AG04450 (cell line): ENCODE data around the gene LACRT. TPM values are rescaled to one million over a fixed set of nuclear protein-coding genes. Genes with fewer than 3 reads are reported as not detected.

Source experiments
- CTCF ChIA-PET: fragments of 300-600, 350-600 bp; formaldehyde crosslinking; extraction: SDS; loops from one replicate; lab custom pipeline; 2022; ENCODE audit warnings: antibody characterized with exemption, inconsistent platforms; lab: Charles Lee
- POLR2A ChIA-PET: fragments of 350-600 bp; formaldehyde crosslinking; extraction: SDS; loops from one replicate; lab custom pipeline; 2021; ENCODE audit warnings: antibody characterized with exemption, inconsistent platforms; lab: Yijun Ruan, JAX
- DNase-seq: peaks from one replicate; pipeline ENCODE4 v3.0.0-alpha.2; 2011; ENCODE audit warnings: low read depth, low spot score
- H3K27ac ChIP-seq: one replicate; pipeline ENCODE4 v1.5.1; 2012; ENCODE audit warnings: low read depth, low read length, control low read depth
- H3K27me3 ChIP-seq: one replicate; pipeline ENCODE4 v1.6.0; 2012; ENCODE audit warnings: low read length; ENCODE audit not compliant: control insufficient read depth, insufficient read depth
- H3K4me3 ChIP-seq: 2 replicates; pipeline ENCODE4 v1.5.1; 2011; ENCODE audit warnings: mild to moderate bottlenecking, low read depth, low read length, control low read depth
- H3K9me3 ChIP-seq: 2 replicates; pipeline ENCODE4 v1.5.1; 2012; ENCODE audit warnings: low read length; ENCODE audit not compliant: control insufficient read depth, insufficient read depth
- polyA plus RNA-seq: library from polyadenylated mRNA; depleted of rRNA; stranded (reverse); fragments of >200 nt; gene quantifications from 2 replicates; pipeline ENCODE4 v1.2.3, GENCODE V29; 2011
- TF ChIP-seq, protein P1 (sequence below): IDR thresholded peaks from 2 replicates; pipeline ENCODE4 v1.5.1; 2011; ENCODE audit warnings: low read depth, low read length, control low read depth, inconsistent platforms

Gene LACRT
- polyA plus RNA-seq, 1 experiment = not detected

DNA sequence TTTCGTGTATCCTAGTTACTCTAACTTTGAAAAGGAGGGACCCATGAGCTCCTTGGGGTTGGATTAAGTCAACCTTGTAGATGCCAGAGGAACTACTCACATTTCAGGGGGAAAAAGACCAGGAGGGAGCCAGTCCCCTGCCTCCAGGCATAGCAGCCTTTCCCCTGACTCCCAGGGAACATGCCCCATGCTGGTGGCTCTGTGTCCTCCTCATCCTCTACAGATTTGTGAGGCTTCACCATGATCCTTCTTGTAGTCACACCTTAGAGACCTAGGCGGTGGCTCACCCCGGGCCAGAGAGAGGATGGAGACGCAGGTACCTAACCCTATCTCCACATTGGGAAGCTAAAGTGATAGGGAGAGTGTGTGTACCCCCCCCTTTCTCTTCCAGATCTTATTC lies 30.3 kb downstream of the LACRT start:
- POLR2A ChIA-PET = no interaction called here
- TF ChIP-seq, protein P1, sequence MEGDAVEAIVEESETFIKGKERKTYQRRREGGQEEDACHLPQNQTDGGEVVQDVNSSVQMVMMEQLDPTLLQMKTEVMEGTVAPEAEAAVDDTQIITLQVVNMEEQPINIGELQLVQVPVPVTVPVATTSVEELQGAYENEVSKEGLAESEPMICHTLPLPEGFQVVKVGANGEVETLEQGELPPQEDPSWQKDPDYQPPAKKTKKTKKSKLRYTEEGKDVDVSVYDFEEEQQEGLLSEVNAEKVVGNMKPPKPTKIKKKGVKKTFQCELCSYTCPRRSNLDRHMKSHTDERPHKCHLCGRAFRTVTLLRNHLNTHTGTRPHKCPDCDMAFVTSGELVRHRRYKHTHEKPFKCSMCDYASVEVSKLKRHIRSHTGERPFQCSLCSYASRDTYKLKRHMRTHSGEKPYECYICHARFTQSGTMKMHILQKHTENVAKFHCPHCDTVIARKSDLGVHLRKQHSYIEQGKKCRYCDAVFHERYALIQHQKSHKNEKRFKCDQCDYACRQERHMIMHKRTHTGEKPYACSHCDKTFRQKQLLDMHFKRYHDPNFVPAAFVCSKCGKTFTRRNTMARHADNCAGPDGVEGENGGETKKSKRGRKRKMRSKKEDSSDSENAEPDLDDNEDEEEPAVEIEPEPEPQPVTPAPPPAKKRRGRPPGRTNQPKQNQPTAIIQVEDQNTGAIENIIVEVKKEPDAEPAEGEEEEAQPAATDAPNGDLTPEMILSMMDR = no peak
- H3K27me3 ChIP-seq = peaks cover 10% of the 10 kb centered on the region
- DNase-seq = no peak
- CTCF ChIA-PET = no interaction called here
- H3K27ac ChIP-seq = no peak overlapping the region
- H3K4me3 ChIP-seq = no peak overlapping the region
- no peaks in the 10 kb centered on the region for H3K9me3 ChIP-seq

DNA sequence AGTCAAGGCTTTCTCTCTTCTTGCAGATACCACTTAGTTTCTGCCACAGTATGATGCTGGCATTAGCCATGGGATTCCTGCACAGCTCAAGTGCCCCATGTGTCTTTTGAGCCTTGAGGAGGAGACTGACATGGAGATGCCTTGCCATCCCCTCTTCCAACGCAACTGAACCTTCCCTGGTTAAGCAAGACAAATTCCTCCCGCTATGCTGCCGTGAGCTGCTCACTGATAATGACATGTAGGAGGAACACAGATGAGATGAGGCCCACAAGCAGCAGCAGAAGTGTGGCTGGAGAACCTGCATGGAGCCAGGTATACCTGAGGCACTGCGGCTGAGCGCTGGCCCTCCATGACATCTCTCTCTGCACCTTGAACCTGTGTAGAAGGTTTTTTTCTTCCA lies 30.8 kb downstream of the LACRT start:
- no peak overlapping the region for H3K4me3 ChIP-seq
- H3K27ac ChIP-seq = no peak overlapping the region
- ChIA-PET POLR2A (no interaction called here), CTCF (interaction anchor here (0.6 to 0.7 kb wide), 2 partner anchors 29 to 137 kb away, joined by 3 to 13 read pairs; no protein-coding TSS in a partner anchor)
- H3K9me3 ChIP-seq = no peaks in the 10 kb centered on the region
- H3K27me3 ChIP-seq = peaks cover 10% of the 10 kb centered on the region
- DNase-seq = no peak
- TF ChIP-seq, protein P1 = no peak

- no peak overlapping the region for H3K4me3 ChIP-seq
- peaks cover 13% of the 10 kb centered on the region for H3K27me3 ChIP-seq
- TF ChIP-seq, protein P1 = peak; percentile 85
- POLR2A ChIA-PET = no interaction called here
- DNase-seq = peak; percentile 18
- CTCF ChIA-PET = interaction anchor here (0.6 to 0.7 kb wide), 2 partner anchors 29 to 137 kb away, joined by 3 to 13 read pairs; no protein-coding TSS in a partner anchor
- no peak overlapping the region for H3K27ac ChIP-seq
- no peaks in the 10 kb centered on the region for H3K9me3 ChIP-seq
These were observed 31.4 kb downstream of the LACRT start for GRCh38 chr12:54603173-54603814.

GRCh38 chr12:54602661-54603060 lies 32.0 kb downstream of the LACRT start:
- Histone ChIP-seq H3K4me3 (no peak overlapping the region), H3K27ac (no peak overlapping the region), H3K9me3 (no peaks in the 10 kb centered on the region), H3K27me3 (peaks cover 14% of the 10 kb centered on the region)
- ChIA-PET CTCF (interaction anchor here (0.6 kb wide), 1 partner anchor 356 kb away, joined by 3 read pairs; no protein-coding TSS in a partner anchor), POLR2A (no interaction called here)
- TF ChIP-seq, protein P1 = no peak
- DNase-seq = no peak

GRCh38 chr12:54601841-54602240 lies 32.9 kb downstream of the LACRT start:
- no peaks in the 10 kb centered on the region for H3K9me3 ChIP-seq
- ChIA-PET CTCF (interaction anchor here (1.1 kb wide), 1 partner anchor 21 kb away, joined by 5 read pairs; no protein-coding TSS in a partner anchor), POLR2A (no interaction called here)
- no peak overlapping the region for H3K4me3 ChIP-seq
- TF ChIP-seq, protein P1 = no peak
- H3K27ac ChIP-seq = no peak overlapping the region
- DNase-seq = no peak
- H3K27me3 ChIP-seq = peaks cover 14% of the 10 kb centered on the region
